ENCODE measurements around the gene CLDN34.

Gene CLDN34, protein sequence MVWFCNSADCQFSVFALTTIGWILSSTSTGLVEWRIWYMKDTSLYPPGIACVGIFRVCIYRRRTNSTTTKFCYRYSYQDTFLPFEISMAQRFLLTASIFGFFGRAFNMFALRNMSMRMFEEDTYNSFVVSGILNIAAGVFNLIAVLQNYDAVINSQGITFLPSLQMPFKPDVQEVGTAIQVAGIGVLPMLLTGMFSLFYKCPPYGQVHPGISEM

GRCh38 chrX:9966775-9967408, at the start of gene CLDN34:
Gene CLDN34 (plus strand): TSS chrX:9967358. CDS start chrX:9967358, 0 bp downstream.
- no peak for DNase-seq

GRCh38 chrX:9917861-9918260, 49.3 kb upstream of the CLDN34 start:
- DNase-seq, result no peak

- DNase-seq, result no peak
These were observed 47.5 kb upstream of the CLDN34 start for GRCh38 chrX:9919632-9920172.

GRCh38 chrX:9921407-9921806, 45.8 kb upstream of the CLDN34 start:
- DNase-seq, result no peak

DNA sequence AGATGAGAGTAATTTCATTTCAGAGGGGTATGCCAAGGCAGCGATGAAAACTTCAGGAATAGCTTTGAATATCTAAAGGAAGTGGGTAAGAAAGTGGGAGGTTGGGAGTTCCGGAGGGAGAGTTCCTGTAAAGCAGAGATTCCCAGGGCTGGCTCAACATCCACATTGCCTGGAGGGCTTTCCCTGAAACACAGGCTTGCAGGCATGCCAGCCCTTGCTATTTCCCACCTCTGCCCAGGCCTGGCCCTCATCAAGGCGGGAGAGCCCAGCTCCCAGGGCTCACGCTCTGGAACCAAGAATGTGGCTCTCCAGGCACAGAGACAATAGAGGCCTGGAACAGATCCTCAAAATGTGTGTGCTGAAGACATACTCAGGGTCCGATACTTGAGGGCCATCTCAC, 43.8 kb upstream of the CLDN34 start:
- no peak for DNase-seq

- DNase-seq, result no peak
These were observed 41.2 kb upstream of the CLDN34 start for GRCh38 chrX:9926002-9926401.

DNA sequence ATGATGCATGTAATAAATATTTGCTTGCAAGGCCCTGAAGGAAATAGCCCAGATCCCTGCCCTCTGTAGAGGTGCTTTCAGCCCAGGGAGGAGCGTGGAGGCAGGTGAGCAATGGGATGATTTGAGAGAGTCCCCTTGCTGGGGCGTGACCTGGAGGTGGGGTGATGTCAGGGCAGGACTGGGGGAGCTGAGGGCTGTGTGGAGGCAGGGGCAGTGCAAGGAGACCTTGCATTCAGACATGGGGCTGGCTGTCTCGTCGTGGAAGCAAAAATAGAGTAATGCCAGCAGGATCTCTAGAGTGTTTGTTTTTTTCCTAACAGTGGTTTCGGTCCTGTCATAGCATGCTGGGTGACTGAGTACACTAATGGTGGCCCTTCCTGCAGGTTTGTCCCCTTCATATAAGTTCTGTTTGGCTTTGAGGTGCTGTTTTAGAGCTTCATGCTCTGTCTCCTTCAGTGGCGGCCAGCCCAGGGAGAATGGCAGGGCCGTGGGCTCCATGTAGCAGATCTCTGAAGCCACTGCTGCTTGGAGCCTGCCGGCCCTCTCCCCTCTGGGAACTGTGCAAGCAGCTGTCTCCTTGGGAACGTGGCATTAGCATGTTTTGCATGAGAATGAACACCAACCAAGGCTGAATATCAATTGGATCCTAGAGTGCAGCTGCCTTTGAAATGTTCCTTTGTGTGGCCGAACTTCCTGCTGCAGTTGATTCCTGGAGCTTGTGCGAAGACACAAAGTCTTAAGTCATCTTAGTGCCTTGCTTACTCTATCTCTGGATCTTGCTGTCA, 39.3 kb upstream of the CLDN34 start:
- DNase-seq, result no peak

- no peak for DNase-seq
These were observed 31.7 kb upstream of the CLDN34 start for GRCh38 chrX:9935436-9935835.

GRCh38 chrX:9937761-9938160, 29.4 kb upstream of the CLDN34 start:
- DNase-seq, result no peak

DNA sequence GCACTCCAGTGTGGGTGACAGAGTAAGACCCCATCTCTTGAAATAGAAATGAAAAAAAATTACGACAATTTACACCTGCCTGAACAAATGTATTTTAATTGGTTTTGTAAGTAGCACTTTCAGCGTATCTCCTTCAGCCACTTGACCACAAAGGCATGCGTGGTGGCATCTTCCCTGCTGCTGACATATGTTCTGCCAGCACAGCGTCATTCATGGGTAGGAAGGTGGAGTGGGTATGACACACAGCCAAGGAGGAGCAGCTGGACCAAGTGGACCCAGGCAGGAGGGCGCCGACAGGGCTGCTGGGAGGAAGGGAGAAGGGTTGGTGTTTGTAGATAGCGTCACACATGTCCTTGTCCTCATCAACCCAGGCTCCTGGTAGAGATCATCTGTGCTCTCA, 28.6 kb upstream of the CLDN34 start:
- no peak for DNase-seq

GRCh38 chrX:9940421-9940820, 26.7 kb upstream of the CLDN34 start:
- DNase-seq, result no peak

DNA sequence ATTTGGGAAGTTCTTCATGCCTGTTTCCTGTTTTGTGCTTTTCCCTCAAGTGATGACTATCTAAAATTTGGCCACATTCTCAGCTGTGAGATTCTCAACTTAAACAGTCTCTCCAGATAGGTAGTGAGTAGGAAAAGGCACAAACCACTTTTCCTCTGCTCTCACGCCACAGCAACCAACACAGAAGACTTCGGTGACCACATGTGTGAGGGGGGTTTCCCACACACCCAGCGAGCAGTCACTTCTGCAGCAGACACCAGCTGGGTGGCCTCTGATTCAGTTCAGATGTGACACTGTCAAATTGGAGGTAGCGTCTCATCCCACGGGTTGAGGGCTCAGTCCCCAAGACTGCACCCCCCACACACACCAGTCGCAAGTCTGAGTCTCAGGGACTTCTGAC, 25.1 kb upstream of the CLDN34 start:
- no peak for DNase-seq

GRCh38 chrX:9943420-9943819, 23.7 kb upstream of the CLDN34 start:
- no peak for DNase-seq

DNA sequence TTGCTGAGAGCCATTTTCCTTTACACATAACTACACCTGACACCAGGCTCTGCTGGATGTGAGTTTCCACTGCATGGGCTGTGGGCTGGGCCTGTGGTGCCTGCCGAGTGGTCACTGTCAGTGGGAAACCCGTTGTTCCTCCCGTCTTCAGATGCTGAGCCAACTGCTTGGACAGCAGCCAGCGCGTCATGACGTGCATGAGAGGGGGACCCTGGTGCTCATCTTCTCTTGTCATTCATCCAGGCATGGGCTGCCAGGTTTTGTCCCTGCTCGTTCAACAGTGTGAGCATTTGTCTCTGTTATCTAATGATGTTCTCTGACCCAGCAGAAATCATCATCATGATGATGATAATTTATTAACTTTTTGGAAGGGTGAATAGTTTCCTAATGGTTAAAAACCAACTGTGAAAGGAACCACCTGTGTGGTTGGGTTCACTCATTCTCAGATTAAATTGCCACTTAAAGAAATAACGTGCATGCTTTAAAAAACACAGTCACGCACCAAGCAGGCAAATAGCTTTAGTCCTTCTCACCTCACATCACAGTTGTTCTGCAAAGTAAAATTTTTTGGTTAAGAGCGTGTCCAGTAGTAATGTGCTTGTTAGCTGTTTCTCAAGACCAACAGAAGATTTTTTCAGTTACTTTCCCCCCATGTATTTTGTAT, 19.9 kb upstream of the CLDN34 start:
- DNase-seq, result no peak

GRCh38 chrX:9948406-9948805, 18.8 kb upstream of the CLDN34 start:
- DNase-seq, result no peak

GRCh38 chrX:9952300-9952699, 14.9 kb upstream of the CLDN34 start:
- no peak for DNase-seq

GRCh38 chrX:9953396-9953795, 13.8 kb upstream of the CLDN34 start:
- no peak for DNase-seq

DNA sequence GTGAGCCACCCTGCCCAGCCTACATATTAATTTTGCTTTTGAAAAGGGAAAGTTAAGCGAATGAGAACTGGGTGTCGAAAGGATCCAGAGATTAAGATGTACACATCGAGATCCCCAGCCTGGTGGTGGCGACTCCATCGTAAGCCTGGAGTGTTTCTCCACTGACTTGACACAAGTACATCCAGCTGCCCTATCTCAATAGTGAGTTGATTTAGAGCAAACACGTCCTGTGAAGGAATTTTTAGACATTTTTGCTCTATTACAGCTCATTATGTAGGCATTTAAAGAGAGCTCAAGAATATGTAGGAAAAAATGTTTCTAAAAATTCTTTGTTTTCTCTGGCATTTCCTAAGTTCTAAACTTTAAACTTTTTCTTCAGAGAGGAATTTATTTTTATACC, 11.7 kb upstream of the CLDN34 start:
- no peak for DNase-seq

DNA sequence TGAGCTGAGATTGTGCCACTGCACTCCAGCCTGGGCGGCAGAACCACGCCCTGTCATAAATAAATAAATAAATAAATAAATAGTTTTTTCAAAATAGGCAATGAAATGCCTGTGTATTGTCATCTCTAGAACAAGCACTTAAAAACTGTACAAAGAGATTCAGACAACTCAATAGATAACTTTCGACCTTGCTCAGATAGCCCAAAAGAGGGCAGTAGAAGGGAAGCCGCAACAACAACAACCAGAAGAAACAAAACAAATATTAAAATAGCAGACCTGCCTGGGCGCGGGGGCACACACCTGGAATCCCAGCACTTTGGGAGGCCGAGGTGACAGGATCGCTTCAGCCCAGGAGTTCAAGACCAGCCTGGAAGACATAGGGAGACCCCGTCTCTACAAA, 9.4 kb upstream of the CLDN34 start:
- no peak for DNase-seq

GRCh38 chrX:9958183-9958582, 9.0 kb upstream of the CLDN34 start:
- no peak for DNase-seq

GRCh38 chrX:9961750-9962149, 5.4 kb upstream of the CLDN34 start:
- DNase-seq, result no peak

- no peak for DNase-seq
These were observed 10.5 kb downstream of the CLDN34 start for GRCh38 chrX:9977635-9978034.

DNA sequence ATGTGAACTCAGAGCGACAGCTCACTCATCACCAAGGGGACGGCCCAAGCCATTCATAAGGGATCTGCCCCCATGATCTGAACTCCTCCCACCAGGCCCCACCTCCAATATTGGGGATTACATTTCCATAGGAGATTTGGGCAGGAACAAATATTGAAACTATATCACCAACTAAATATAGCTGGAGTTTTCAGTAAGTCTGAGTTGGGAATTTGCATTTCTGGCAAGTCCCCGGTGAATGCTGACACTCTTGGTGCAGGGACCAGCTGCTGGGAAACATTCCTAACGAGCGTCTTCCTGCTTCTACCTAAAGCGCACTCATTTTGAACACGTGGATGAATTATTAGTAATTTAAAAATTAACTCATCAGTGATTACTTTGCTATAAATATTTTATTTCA, 13.2 kb downstream of the CLDN34 start:
- no peak for DNase-seq

Measured in hematopoietic multipotent progenitor cell treated with erythropoietin and hydrocortisone succinate and interleukin-3 and kit ligand, for 8 days (in vitro differentiated cells).